HepG2 (cell line): ENCODE results near the gene RPS6KL1. TPM values are rescaled to one million over a fixed set of nuclear protein-coding genes. Genes with fewer than 3 reads are reported as not detected.

Experiments
- EHMT2 ChIP-seq: fragments of 200-600 bp; sonication (generic); IDR thresholded peaks from 2 replicates; pipeline ENCODE4 v1.7.0; 2017; ENCODE audit warnings: antibody characterized with exemption, low read depth, low read length, borderline replicate concordance
- STAG1 ChIP-seq: sonication (generic); formaldehyde crosslinking; IDR thresholded peaks from 2 replicates; pipeline ENCODE4 v1.4.0; 2020; ENCODE audit warnings: missing genetic modification reagents
- ZEB1 ChIP-seq: IDR thresholded peaks from 2 replicates; pipeline ENCODE4 v1.6.1; 2012; ENCODE audit warnings: mild to moderate bottlenecking, low read depth, inconsistent platforms; ENCODE audit not compliant: insufficient replicate concordance
- ZNF121 ChIP-seq: sonication (generic); formaldehyde crosslinking; IDR thresholded peaks from 2 replicates; pipeline ENCODE4 v1.5.0; 2020; ENCODE audit warnings: mild to moderate bottlenecking, missing genetic modification reagents
- ZNF614 ChIP-seq: IDR thresholded peaks from 2 replicates; pipeline ENCODE4 v1.6.1; 2018; ENCODE audit warnings: missing biosample characterization, missing genetic modification reagents, inconsistent platforms, borderline replicate concordance
- ZNF839 ChIP-seq: sonication (generic); formaldehyde crosslinking; IDR thresholded peaks from 2 replicates; pipeline ENCODE4 v1.4.0; 2020; ENCODE audit warnings: missing genetic modification reagents, mild to moderate bottlenecking, borderline replicate concordance
- polyA plus RNA-seq, 8 experiments: library from polyadenylated mRNA; depleted of rRNA in 3 of 8; stranded (reverse) in 7 of 8; unstranded in 1 of 8; fragments of >200 nt; fragmentation: Illumina TruSeq in 4 of 8; extraction: Trizol in 4 of 8; gene quantifications; 2 replicates each; pipeline versions ENCODE4 v1.2.1 to v1.2.3, GENCODE V29; 2011 to 2016; ENCODE audit warnings: low read depth in 4 of 8, missing spikeins in 1 of 8, mixed read lengths in 1 of 8; ENCODE audit not compliant: insufficient read depth in 1 of 8
- total RNA-seq, 5 experiments: library from RNA; depleted of rRNA; stranded (reverse); fragments of >200 nt; fragmentation: Illumina TruSeq; extraction: Trizol; gene quantifications; 2 replicates each; pipeline ENCODE4 v1.2.3, GENCODE V29; 2016; ENCODE audit warnings: low read depth in 1 of 5
- TF ChIP-seq, protein P1 (sequence below): IDR thresholded peaks from 2 replicates; pipeline ENCODE4 v1.4.0; 2020; ENCODE audit warnings: mild to moderate bottlenecking, missing genetic modification reagents
- TF ChIP-seq, protein P2 (sequence below): sonication (generic); formaldehyde crosslinking; IDR thresholded peaks from 2 replicates; pipeline ENCODE4 v1.4.0; 2020; ENCODE audit warnings: missing genetic modification reagents
- TF ChIP-seq, protein P3 (sequence below): sonication (generic); formaldehyde crosslinking; IDR thresholded peaks from 2 replicates; pipeline ENCODE4 v1.4.0; 2020; ENCODE audit warnings: missing genetic modification reagents, borderline replicate concordance
- TF ChIP-seq, protein P4 (sequence below): sonication (generic); formaldehyde crosslinking; IDR thresholded peaks from 2 replicates; pipeline ENCODE4 v1.4.0; 2020; ENCODE audit warnings: mild to moderate bottlenecking, missing genetic modification reagents, borderline replicate concordance
- TF ChIP-seq, protein P5 (sequence below): IDR thresholded peaks from 2 replicates; pipeline ENCODE4 v1.6.1; 2012; ENCODE audit warnings: inconsistent platforms
- TF ChIP-seq, protein P6 (sequence below): sonication (generic); formaldehyde crosslinking; IDR thresholded peaks from 2 replicates; pipeline ENCODE4 v1.5.0; 2020; ENCODE audit warnings: missing genetic modification reagents
- TF ChIP-seq, protein P7 (sequence below): sonication (generic); formaldehyde crosslinking; IDR thresholded peaks from 2 replicates; pipeline ENCODE4 v1.9.0; 2022; ENCODE audit warnings: low read depth, missing genetic modification reagents

The RPS6KL1 gene
- total and polyA plus RNA-seq, 2 of the 13 experiments (the other 11 are each of a cell fraction or from before 2014, with no cell fraction given) = 6.5 to 11.5 TPM

DNA sequence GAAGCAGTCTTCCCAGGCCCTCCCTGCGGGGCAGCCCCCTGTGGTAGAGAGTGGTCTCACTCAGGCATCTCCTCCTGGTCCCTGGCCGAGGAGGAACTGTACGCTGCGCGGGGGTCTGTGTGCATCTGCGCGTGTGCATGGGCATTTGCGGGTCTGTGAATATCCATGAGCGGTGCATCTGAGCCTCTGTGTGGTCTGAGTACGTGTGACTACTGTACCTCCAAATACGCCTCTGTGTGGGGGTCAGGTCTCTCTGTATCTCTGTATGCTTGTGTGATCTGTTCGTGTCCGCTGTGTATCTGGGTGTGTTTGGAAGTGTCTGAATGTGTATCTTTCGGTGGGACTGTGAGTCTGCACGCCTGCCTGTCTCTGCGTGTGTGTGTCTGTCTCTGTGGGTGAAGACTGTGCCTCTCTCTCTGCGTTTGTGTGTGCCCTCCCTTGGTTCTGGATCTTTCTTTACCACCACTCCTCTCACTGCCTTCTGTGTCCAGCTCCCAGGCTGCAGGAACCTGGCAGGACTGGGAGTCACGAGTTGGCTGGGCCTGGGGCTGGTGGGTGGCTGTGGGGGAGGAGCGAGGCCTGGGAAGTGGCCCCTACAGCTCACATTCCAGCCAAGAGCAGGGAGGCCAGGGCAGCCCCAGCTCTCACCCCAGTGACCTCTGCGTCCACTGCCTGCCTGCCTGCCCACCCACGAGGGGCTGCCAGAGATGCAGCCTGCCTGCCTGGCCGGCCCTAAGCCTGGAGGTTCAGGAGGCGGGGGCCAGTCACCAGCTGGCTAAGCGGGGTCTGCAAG, 33.4 kb upstream of the RPS6KL1 start (continued):
- TF ChIP-seq, protein P1, sequence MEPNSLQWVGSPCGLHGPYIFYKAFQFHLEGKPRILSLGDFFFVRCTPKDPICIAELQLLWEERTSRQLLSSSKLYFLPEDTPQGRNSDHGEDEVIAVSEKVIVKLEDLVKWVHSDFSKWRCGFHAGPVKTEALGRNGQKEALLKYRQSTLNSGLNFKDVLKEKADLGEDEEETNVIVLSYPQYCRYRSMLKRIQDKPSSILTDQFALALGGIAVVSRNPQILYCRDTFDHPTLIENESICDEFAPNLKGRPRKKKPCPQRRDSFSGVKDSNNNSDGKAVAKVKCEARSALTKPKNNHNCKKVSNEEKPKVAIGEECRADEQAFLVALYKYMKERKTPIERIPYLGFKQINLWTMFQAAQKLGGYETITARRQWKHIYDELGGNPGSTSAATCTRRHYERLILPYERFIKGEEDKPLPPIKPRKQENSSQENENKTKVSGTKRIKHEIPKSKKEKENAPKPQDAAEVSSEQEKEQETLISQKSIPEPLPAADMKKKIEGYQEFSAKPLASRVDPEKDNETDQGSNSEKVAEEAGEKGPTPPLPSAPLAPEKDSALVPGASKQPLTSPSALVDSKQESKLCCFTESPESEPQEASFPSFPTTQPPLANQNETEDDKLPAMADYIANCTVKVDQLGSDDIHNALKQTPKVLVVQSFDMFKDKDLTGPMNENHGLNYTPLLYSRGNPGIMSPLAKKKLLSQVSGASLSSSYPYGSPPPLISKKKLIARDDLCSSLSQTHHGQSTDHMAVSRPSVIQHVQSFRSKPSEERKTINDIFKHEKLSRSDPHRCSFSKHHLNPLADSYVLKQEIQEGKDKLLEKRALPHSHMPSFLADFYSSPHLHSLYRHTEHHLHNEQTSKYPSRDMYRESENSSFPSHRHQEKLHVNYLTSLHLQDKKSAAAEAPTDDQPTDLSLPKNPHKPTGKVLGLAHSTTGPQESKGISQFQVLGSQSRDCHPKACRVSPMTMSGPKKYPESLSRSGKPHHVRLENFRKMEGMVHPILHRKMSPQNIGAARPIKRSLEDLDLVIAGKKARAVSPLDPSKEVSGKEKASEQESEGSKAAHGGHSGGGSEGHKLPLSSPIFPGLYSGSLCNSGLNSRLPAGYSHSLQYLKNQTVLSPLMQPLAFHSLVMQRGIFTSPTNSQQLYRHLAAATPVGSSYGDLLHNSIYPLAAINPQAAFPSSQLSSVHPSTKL = peak; percentile 50; the same call in 1 of the 2 replicates
- TF ChIP-seq, protein P2, sequence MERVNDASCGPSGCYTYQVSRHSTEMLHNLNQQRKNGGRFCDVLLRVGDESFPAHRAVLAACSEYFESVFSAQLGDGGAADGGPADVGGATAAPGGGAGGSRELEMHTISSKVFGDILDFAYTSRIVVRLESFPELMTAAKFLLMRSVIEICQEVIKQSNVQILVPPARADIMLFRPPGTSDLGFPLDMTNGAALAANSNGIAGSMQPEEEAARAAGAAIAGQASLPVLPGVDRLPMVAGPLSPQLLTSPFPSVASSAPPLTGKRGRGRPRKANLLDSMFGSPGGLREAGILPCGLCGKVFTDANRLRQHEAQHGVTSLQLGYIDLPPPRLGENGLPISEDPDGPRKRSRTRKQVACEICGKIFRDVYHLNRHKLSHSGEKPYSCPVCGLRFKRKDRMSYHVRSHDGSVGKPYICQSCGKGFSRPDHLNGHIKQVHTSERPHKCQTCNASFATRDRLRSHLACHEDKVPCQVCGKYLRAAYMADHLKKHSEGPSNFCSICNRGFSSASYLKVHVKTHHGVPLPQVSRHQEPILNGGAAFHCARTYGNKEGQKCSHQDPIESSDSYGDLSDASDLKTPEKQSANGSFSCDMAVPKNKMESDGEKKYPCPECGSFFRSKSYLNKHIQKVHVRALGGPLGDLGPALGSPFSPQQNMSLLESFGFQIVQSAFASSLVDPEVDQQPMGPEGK (CRISPR knock-in tag) = peak; percentile 74
- TF ChIP-seq ZNF839 (CRISPR knock-in tag) (no peak), STAG1 (CRISPR knock-in tag) (peak; percentile 7; the same call in 1 of the 2 replicates), ZNF121 (CRISPR knock-in tag) (no peak), ZEB1 (no peak), ZNF614 (CRISPR knock-in tag) (peak; percentile 25; the same call in 1 of the 2 replicates), EHMT2 (no peak)
- TF ChIP-seq, protein P3, sequence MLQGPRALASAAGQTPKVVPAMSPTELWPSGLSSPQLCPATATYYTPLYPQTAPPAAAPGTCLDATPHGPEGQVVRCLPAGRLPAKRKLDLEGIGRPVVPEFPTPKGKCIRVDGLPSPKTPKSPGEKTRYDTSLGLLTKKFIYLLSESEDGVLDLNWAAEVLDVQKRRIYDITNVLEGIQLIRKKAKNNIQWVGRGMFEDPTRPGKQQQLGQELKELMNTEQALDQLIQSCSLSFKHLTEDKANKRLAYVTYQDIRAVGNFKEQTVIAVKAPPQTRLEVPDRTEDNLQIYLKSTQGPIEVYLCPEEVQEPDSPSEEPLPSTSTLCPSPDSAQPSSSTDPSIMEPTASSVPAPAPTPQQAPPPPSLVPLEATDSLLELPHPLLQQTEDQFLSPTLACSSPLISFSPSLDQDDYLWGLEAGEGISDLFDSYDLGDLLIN (CRISPR knock-in tag) = 0 out of 2 replicates have a peak, but pooled peaks have one; percentile 38
- TF ChIP-seq, protein P4, sequence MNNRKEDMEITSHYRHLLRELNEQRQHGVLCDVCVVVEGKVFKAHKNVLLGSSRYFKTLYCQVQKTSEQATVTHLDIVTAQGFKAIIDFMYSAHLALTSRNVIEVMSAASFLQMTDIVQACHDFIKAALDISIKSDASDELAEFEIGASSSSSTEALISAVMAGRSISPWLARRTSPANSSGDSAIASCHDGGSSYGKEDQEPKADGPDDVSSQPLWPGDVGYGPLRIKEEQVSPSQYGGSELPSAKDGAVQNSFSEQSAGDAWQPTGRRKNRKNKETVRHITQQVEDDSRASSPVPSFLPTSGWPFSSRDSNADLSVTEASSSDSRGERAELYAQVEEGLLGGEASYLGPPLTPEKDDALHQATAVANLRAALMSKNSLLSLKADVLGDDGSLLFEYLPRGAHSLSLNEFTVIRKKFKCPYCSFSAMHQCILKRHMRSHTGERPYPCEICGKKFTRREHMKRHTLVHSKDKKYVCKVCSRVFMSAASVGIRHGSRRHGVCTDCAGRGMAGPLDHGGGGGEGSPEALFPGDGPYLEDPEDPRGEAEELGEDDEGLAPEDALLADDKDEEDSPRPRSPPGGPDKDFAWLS (CRISPR knock-in tag) = 0 out of 2 replicates have a peak, but pooled peaks have one; percentile 63
- TF ChIP-seq, protein P5, sequence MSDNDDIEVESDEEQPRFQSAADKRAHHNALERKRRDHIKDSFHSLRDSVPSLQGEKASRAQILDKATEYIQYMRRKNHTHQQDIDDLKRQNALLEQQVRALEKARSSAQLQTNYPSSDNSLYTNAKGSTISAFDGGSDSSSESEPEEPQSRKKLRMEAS = peak; percentile 65
- TF ChIP-seq, protein P6, sequence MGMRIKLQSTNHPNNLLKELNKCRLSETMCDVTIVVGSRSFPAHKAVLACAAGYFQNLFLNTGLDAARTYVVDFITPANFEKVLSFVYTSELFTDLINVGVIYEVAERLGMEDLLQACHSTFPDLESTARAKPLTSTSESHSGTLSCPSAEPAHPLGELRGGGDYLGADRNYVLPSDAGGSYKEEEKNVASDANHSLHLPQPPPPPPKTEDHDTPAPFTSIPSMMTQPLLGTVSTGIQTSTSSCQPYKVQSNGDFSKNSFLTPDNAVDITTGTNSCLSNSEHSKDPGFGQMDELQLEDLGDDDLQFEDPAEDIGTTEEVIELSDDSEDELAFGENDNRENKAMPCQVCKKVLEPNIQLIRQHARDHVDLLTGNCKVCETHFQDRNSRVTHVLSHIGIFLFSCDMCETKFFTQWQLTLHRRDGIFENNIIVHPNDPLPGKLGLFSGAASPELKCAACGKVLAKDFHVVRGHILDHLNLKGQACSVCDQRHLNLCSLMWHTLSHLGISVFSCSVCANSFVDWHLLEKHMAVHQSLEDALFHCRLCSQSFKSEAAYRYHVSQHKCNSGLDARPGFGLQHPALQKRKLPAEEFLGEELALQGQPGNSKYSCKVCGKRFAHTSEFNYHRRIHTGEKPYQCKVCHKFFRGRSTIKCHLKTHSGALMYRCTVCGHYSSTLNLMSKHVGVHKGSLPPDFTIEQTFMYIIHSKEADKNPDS (CRISPR knock-in tag) = peak; percentile 45; the same call in 1 of the 2 replicates
- TF ChIP-seq, protein P7, sequence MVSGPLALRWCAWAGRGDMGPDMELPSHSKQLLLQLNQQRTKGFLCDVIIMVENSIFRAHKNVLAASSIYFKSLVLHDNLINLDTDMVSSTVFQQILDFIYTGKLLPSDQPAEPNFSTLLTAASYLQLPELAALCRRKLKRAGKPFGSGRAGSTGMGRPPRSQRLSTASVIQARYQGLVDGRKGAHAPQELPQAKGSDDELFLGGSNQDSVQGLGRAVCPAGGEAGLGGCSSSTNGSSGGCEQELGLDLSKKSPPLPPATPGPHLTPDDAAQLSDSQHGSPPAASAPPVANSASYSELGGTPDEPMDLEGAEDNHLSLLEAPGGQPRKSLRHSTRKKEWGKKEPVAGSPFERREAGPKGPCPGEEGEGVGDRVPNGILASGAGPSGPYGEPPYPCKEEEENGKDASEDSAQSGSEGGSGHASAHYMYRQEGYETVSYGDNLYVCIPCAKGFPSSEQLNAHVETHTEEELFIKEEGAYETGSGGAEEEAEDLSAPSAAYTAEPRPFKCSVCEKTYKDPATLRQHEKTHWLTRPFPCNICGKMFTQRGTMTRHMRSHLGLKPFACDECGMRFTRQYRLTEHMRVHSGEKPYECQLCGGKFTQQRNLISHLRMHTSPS (CRISPR knock-in tag) = peak; percentile 66
